Hematopoietic multipotent progenitor cell treated with erythropoietin and hydrocortisone succinate and interleukin-3 and kit ligand, for 8 days (in vitro differentiated cells): ENCODE results near the gene CCDC187.
"Not testable (repeated sequence)": the region's sequence is repeated elsewhere in the genome, so short reads cannot be mapped to it uniquely, and the experiment has no call there.

ENCODE experiments used
- DNase-seq: peaks from one replicate; pipeline ENCODE4 v3.0.0-alpha.2; 2015

The CCDC187 gene

DNA sequence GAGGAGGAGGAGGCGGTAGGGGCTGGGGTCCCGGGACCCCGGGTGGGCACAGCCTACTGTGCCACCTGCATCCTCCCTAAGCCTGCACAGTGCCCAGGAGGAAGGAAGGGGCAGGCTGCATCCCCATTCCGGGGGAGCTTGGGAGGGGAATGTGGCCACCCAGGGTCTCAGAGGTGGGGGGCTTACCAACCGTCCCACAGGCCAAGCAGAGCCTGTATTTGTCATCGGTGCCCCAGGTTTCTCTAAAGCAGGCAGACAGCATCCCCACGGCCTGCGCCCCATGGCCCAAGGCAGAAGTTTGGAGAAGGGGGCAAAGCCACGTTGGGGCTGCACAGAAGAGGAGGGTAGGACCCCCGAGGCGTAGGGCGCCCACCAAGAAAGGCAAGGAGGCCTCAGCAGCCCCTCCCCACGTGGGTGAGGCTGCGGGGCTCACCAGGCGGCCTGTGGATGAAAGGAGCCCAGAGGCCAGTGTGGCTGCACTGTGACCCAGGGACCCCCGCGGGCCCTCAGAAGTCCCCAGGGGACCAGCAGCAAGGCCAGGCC is 22.9 kb upstream of the CCDC187 start:
- DNase-seq, result no peak

DNA sequence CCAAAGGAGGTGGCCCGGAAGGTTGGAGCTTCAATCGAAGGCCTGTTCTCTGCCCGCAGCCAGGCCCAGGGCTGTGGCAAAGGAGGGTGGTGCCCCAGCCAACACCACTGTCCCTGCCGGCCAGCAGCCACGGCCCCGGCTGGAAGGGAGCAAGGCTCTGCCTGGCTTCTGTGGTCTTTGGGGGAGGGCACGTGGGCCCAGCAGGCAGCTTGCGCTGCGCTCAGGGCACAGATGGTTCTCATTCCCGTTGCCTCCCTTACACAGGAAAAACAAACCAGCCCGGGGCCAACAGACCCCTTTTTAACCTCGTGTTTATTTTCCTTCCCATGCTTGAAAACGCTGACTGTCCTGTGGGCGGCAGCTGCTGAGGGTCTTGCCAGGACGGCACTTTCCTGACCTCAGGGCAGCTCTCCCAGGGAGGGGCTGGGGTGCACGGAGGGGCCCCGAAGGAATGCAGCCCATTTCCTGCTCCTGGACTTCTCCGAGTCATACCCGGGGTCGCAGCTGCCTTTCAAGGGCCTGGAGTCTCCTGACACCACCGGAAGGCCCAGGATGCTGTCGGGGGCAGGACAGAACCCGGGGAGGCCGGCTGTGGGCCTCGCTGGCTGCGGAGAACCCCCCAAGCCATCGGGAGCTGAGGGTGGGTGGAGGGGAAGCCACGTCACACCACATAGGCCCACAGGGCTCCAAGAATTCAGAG is 22.3 kb upstream of the CCDC187 start:
- DNase-seq, result no peak

DNA sequence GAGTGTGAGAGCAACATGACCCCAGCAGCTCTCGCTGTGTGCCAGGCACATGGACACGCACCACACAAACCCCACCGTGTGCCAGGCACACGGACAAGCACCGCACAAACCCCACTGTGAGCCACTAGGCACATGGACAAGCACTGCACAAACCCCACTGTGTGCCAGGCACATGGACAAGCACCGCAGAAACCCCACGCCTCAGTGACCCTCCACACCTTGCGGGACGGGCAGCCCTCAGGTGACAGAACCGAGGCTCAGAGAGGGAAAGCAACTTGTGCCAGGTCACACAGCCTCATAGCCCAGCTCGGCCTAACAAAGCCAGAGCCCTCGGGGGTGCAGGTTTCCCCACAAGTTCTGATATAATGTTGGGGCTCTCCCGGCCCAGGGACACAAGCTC is 21.5 kb upstream of the CCDC187 start:
- DNase-seq, result no peak

DNA sequence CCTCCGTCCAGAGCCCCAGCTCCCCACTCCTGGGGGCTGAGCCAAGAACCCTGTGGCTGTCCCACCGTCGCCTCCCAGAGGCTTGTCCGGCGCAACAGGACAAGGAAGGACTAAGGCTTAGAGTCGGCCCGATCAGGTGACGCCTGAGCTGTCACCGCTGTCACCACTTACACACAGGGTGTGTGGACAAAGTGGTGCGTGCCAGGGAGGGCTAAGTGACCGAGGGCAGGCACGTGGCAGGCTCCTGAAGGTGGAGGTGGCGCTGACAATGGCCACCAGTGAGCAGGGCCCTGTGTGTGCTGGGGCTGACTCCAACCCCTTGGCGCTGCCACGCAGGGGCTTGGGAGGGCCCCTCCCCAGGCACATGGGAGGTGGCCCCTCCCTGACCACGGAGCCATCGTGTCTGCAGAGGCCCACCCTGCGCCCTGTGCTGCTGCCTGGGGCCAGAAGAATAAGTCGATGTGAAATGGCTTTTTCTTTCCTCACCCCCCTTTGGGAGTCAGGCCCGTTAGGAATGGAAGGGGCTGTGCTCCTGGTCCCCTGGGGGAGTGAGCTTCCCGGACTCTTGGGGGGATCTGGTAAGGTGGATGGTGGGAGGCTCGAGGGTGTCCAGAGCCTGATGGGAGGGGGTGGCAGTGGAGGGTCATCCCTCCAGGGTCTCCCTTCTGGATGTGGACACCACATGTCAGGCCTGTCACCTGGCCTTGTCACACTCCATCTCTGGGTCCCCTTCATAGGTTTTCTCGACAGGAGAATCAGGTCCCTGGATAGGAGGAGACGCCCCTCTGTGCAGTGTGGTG is 20.8 kb upstream of the CCDC187 start:
- no peak for DNase-seq

DNA sequence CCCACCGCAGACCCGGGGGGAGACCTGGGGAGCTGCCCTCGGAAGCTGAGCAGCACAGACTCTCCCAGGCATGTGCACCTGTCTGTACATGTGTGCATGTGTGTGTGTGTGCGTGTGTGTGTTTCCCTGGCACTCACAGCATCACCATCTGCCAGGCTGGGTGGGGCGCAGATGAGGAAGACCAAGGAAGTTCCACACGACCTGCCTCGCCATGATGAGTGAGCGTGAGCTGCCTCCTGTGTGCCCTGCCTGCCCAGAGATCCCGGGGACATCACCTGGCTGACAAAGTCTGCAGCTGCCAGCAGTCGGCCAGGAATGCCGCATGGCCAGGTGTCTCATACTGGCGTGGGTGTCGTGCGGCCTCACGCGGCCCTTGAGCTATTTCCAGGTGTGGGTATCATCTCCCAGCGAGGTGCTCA is 19.5 kb upstream of the CCDC187 start:
- no peak for DNase-seq

DNA sequence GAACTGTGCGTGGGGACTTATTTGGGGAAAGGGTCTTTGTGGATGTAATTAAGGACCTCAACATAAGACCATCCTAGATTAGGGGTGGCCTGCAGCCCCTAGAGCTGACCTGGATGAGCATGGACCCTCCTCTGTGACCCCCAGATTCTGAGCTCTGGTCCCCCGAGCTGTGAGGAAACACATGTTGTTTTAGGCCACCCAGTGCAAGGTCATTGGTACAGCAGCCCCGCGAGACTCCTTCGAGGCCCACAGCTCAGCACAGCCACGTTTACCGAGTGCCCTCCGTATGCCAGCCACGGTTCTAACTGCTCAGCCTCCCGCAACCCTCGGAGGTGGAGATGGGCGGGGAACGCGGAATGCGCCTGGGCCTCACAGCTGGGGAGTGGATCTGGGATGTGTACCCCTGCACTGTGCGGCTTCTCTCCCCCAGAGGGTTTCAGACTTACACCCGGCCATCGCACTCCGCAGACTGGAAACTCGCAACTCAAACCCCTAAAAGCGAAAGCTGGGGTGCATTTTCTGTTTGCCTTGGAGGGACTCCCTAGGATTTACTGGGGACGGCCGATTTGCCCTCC is 18.9 kb upstream of the CCDC187 start:
- no peak for DNase-seq

DNA sequence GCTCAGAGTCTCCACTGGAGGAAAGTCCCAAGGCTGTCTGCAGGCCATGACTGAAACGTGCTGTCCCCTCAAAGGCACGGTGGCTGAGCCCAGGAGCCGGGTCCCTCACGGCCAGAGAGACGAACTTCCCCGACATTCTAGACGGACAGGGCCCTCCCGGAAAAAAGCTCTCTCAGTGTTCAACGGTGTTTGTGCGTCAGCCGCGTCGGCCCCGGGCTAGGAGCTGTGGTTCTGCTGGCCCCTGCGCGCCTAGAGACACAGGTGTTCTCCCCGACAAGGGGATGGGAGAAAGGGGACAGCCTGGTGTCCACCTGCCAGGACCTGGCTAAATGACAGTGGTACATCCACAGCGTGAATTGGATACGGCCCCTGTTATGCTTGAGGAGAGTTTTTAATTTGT is 17.7 kb upstream of the CCDC187 start:
- no peak for DNase-seq

DNA sequence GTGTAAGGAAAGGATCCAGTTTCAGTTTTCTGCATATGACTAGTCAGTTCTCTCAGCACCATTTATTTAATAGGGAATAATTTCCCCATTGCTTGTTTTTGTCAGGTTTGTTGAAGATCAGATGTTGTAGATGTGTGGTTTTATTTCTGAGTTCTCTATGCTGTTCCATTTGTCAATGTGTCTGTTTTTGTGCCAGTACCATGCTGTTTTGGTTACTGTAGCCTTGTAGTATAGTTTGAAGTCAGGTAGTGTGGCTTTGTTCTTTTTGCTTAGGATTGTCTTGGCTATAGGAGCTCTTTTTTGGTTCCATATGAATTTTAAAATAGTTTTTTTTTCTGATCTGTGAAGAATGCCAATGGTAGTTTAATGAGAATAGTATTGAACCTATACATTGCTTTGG is 17.1 kb upstream of the CCDC187 start:
- not testable (repeated sequence) for DNase-seq

DNA sequence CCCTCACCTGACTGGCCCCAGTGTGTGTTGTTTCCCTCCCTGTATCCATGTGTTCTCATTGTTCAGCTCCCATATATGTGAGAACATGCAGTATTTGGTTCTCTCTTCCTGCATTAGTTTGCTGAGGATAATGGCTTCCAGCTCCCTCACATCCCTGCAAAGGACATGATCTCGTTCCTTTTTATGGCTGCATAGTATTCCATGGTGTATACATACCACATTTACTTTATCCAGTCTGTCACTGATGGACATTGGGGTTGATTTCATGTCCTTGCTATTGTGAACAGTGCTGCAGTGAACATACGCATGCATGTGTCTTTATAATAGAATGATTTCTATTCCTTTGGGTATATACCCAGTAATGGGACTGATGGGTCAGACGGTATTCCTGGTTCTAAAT is 16.1 kb upstream of the CCDC187 start:
- not testable (repeated sequence) for DNase-seq

DNA sequence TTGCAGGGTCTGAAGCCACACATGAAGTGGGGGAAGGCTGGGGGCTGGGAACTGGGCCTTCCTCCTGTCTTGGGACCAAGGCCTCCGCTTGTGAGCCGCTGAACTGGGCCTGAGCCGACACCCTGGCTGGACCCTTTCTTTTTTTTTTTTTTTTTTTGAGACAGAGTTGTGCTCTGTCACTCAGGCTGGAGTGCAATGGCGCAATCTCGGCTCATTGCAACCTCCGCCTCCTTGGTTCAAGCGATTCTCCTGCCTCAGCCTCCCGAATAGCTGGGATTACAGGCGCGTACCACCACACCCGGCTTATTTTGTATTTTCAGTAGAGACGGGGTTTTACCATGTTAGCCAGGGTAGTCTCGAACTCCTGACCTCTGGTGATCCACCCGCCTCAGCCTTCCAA is 15.3 kb upstream of the CCDC187 start:
- DNase-seq, result not testable (repeated sequence)

DNA sequence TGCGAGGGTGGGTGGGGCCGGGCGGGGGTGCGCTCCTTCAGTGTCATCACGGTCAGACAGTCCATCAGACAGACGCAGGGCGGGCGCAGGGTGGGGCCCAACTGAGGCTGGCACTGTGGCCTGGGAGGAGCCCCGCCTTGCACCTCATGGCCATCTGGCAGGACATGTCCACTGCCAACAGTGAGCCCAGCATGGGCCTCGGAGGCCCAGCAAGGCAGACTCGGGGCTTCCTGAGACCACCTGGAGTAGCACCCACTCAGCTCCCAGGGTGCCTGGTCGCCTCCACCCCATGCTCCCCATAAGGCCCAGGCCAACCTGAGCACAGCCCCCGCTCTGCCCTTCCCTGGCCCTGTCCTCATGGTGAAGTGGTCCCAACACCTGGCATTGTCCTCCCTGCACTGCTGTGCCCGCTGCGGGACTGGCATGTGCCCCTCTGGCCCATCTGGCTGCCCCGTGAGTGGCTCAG is 14.9 kb upstream of the CCDC187 start:
- DNase-seq, result no peak

DNA sequence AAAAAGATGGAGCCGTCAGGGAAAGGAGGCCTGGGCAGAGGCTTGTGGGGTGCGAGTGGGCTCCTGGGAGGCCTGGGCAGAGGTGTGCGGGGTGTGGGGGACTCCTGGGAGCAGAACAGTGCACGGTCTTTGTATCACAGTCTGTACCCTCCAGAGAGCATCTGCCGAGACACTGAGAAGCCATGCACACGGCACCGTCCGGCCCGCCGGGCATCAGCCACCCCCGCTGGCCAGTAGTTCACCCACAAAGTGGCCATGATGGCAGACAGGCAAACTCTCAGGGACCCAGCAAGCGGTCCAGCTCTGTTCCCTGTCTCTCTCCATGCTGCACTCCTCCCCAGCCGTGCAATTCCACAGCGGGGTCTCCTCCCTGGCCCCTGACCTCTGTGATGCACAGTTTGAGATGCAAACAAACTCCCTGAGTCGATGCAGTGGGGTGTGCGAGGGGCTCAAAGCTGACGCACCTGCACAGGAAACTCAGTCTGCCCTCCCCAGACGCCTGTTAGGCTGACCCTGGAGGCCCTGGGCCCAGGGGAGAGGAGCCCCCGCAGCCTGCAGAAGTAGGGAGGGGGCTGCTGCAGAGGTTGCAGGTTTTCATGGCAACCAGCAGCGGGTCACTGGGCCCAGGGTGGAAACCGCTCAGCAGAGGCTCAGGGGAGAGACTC is 14.3 kb upstream of the CCDC187 start:
- DNase-seq, result no peak

DNA sequence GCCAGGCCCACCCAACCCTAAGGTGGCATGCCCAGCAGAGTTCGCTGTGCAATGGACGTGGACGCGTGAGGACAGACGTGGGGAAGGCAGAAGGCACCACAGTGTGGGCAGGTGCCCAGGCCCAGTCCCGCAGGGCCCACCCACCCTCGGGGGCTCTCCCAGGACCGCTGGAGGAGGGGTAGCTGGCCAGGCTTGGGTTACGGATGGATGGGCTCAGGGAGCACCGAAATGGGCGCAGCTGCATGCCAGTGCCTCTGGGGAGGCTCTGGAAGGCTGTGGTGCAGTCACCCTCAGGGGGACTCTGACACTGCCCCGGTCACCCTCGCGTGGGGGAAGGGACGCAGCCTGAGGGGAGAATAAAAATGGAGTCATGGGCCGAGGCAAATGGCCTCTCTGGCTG is 13.8 kb upstream of the CCDC187 start:
- no peak for DNase-seq

DNA sequence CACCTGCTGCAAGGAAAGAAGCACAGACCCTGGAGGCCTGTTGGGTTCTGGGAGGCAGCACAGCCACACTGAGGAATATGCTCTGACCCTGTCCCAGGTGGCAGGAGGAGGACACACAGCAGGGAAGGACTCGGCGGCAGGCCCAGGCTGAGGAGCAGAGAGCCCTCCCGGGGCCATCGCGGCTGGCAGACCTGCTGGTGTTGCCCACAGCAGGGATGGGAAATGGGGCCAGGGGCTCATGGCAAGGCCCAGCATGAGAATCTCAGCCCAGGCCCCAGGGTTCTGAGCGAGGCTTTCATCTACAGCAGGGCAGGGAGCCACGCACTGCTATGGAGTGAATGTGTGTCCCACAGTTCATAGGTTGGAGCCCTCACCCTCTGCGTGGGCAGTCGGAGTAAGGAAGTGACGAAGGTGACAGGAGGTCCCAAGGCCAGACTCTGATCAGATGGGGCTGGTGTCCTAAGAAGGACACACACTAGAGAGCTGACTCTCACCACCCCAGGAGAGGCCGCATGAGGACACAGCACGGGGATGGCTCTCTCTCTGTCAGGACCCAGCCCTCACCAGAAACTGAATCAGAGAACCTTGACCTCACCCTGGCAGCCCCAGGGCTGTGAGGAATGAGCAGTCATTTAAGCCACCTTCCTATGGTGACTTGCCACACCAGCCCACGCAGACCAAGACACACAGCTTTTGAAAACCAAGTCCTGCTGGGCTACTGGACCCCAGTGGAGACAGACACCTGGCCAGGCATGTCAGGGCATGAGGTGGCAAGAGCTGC is 13.2 kb upstream of the CCDC187 start:
- DNase-seq, result no peak

DNA sequence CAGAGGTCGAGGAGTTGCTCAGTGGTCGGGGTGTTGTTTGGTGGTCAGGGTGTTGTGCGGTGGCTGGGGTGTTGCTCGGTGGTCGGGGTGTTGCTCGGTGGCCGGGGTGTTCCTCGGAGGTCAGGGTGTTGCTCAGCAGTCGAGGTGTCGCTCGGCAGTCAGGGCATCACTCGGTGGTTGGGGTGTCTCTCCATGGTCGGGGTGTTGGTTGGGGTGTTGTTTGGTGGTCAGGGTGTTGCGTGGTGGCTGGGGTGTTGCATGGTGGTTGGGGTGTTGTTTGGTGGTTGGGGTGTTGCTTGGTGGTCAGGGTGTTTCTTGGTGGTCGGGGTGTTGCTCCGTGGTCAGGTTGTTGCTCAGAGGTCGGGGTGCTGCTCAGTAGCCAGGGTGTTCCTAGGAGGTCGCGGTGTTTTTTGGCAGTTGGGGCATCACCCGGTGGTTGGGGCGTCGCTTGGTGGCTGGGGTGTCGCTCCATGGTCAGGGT is 12.4 kb upstream of the CCDC187 start:
- DNase-seq, result no peak

DNA sequence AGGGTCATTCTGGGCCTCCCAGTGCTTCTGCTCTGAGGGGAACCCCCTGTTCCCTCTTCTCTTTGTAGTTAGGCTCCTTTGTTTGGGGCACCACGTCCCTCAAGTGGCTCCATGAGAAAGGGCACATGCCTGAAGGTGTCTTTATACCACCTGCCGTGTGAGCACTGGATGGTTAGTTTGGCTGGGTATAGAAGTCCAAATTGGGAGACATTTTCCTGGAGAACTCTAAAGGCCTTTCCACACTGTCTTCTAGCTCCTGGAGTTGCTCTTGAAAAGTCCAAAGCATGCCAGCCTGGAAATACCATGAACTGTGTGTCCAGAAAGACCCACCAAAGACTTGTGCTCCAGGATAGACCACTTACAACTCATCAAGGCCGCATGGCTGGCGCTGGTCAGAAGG is 11.1 kb upstream of the CCDC187 start:
- DNase-seq, result no peak

DNA sequence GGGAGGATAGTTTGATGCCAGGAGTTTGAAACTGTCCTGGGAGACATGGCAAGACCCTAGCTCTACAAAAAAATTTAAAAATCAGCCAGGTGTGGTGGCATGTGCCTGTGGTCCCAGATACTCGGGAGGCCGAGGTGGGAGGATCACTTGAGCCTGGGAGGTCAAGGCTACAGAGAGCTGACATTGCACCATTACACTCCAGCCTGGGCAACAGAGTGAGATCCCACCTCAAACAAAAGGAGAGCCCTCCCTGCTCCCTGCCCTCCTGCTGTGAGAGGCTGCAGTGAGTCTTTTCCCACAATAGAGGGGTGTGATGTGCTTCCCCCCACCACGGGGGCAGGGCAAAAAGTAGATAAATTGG is 10.1 kb upstream of the CCDC187 start:
- DNase-seq, result no peak

DNA sequence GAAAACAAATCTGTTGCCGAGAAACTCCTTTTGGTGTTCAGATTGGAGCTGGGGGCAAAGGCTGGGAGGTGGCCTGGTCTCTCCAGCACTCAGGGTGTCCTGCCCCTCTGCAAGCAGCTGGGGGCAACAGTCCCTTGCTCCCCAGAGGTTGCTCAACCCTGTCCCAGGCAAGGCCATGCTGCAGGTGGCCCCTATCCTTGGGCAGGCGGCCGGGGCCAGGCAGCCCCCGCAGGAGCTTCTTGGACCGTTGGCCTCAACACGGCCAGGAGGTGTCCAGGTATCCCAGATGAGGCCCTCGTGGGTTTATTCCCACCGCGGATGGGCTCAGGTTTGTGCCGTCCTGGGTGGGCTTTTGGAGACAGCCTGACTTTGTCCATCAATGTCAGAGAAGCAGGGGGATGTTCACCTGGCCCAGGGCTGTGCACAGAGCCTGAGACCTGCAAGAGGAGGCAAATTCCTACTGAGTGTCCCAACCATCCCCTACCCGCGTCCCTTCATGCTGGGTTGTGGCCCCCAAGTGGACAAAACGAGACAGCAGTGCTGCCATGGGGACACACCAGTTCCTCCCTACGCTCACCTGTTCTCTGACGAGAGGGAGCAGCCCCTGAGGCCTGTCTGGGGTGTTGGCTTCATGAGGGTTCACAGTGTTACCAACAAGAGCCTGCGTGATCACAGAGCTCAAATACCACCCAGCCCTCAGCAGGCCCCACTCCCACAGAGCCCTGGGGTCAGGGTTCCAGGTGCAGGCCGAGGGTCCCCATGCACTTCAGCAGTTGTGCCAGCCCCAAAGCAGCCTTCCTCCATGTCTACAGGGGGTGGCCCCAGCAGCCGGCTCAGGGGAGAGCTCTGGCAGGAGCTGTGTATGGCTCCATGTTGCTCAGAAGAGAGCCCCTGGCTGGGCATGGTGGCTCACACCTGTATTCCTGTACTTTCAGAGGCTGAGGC is 9.5 kb upstream of the CCDC187 start:
- DNase-seq, result no peak

DNA sequence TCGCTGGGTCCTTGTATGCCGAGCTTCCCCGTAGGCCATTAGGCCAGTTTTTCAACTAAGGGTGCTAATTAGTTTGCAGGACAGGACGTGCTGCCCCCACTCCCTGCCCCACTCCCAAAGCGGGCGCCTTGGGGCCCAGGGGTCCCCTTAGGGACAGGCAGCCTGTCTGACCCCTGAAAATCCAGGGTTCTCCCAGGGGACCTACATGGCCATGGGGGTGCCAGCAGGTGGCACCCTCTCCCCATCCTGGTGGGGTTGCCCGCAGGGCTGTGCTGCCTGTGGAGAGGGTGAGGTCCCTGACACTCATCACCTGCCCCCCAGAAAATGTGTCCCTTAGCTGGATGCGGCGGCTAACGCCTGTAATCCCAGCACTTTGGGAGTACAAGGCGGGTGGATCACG is 8.5 kb upstream of the CCDC187 start:
- DNase-seq, result peak; percentile 68

DNA sequence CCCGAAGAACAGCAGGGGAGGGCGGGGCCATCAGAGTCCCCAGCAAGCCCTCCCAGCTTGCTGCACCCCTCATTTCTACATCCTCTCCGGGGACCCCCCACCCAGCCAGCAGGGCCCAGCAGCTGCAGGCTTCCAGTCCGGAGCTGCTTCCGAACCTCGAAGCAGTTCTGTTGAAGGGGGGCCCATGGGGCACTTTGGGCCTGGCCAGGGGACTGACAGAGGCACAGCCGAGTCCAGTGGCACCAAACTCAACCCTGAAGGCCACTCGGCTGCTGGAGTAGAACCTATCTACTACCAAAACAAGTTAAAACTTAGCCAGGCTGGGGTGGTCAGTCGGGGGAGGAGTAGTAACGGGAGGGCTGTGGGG is 8.1 kb upstream of the CCDC187 start:
- no peak for DNase-seq
